SK-N-MC (cell line): ENCODE results near the gene PRLHR.

ENCODE experiments used
- DNase-seq: peaks from one replicate; pipeline ENCODE4 v3.0.0-alpha.2; 2011; ENCODE audit warnings: low read depth, low spot score
- H3K27ac ChIP-seq: fragments of 200-600 bp; sonication (generic); 2 replicates; pipeline ENCODE4 v1.5.1; 2016; ENCODE audit warnings: mixed run types
- H3K36me3 ChIP-seq: fragments of 200-600 bp; sonication (generic); 2 replicates; pipeline ENCODE4 v1.6.1; 2017; ENCODE audit warnings: antibody characterized with exemption, low read length, mixed read lengths; ENCODE audit not compliant: insufficient read depth
- H3K4me3 ChIP-seq: fragments of 200-600 bp; sonication (generic); 2 replicates; pipeline ENCODE4 v1.5.1; 2016
- H3K9ac ChIP-seq: fragments of 200-600 bp; sonication (generic); 2 replicates; pipeline ENCODE4 v1.8.0; 2017; ENCODE audit warnings: mixed run types, mixed read lengths; ENCODE audit not compliant: insufficient read length
- H3K9me3 ChIP-seq: fragments of 200-600 bp; sonication (generic); 2 replicates; pipeline ENCODE4 v1.6.1; 2017; ENCODE audit warnings: low read depth, mild to moderate bottlenecking, antibody characterized with exemption, low read length, moderate library complexity, mixed read lengths
- EZH2 ChIP-seq: fragments of 200-600 bp; sonication (generic); IDR thresholded peaks from one replicate; pipeline ENCODE4 v1.6.1; 2017; ENCODE audit warnings: antibody characterized with exemption
- FOXP2 ChIP-seq: optimal IDR thresholded peaks from 2 replicates; pipeline ENCODE3; 2011; ENCODE audit warnings: mild to moderate bottlenecking, moderate library complexity; ENCODE audit not compliant: insufficient read depth; ENCODE audit errors: extremely low read length, control extremely low read depth
- POLR2AphosphoS5 ChIP-seq: IDR thresholded peaks from 2 replicates; pipeline ENCODE4 v1.6.1; 2012; ENCODE audit warnings: mild to moderate bottlenecking, low read depth, low read length, borderline replicate concordance

The PRLHR gene

DNA sequence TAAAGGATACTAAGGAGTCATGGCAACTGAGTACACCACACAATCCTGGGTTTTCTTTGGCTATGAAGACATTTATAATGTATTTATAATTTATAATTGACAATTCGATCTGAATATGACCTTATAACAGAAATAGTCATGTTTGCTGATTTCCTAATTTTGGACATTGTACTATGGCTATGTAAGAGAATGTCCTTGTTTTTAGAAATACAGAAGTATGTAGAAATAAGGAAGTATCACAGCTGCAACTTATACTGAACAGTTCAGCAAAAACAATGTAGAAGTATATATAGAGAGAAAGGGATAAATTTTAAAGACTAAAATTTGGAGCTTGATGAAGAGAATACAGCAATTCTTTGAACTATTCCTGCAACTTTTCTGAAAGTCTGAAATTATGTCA lies 32.6 kb downstream of the PRLHR start:
- DNase-seq: no peak
- TF ChIP-seq FOXP2 (no peak), EZH2 (no peak), POLR2AphosphoS5 (no peak)

DNA sequence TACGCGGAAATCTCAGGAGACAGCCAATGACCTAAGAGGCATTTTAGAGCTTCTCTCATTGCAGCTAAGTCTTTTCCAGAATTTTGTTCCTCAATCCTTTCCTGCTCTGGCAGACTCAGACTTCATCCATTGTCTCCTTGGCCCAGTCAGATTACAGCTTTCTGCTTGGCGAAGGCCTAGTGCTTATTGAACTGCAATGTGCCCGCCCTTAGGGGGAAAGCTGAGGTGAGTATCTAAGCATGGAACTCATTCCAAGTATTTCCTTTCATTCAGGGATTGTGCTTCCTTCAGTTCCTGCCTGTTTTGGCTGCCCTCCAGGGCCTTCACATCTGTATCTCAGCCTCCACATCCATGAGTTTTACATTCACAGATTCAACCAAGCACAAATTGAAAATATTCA lies 37.5 kb downstream of the PRLHR start:
- Histone ChIP-seq H3K9me3 (no peaks in the 10 kb centered on the region), H3K4me3 (no peak overlapping the region), H3K36me3 (no peaks in the 10 kb centered on the region), H3K27ac (no peak overlapping the region), H3K9ac (no peak overlapping the region)
- TF ChIP-seq POLR2AphosphoS5 (no peak), FOXP2 (no peak), EZH2 (no peak)
- no peak for DNase-seq

More for the DNA sequence above, 32.6 kb downstream of the PRLHR start:
- no peaks in the 10 kb centered on the region for H3K36me3 ChIP-seq
- no peak overlapping the region for H3K4me3 ChIP-seq
- H3K27ac ChIP-seq: no peak overlapping the region
- H3K9ac ChIP-seq: no peak overlapping the region
- no peaks in the 10 kb centered on the region for H3K9me3 ChIP-seq

- no peaks in the 10 kb centered on the region for H3K36me3 ChIP-seq
- DNase-seq: no peak
- TF ChIP-seq EZH2 (no peak), POLR2AphosphoS5 (no peak), FOXP2 (no peak)
- H3K9ac ChIP-seq: no peak overlapping the region
- H3K9me3 ChIP-seq: no peaks in the 10 kb centered on the region
- H3K4me3 ChIP-seq: no peak overlapping the region
- H3K27ac ChIP-seq: no peak overlapping the region
Observed at GRCh38 chr10:118551535-118552100, 43.8 kb downstream of the PRLHR start.

DNA sequence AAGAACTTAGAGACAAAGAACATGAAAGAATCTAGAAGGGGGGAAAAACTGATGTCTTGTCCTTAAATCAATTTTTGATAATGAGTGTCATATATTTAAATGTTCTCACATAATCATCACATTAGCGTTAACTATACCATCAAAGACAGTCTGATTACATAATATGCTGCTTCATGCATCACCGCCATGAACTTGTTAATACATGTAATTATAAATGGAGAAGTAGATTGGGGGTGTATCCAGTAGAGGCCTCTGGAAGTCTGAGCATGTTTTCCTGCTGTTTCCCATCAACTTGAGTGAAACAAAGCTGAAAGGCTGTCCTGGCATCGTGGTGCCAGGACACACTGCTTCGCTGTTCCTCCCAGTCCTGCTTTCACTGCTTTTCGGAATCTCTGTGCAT lies 48.2 kb downstream of the PRLHR start:
- no peak overlapping the region for H3K4me3 ChIP-seq
- no peak overlapping the region for H3K9ac ChIP-seq
- no peak for DNase-seq
- TF ChIP-seq FOXP2 (no peak), EZH2 (no peak), POLR2AphosphoS5 (no peak)
- H3K27ac ChIP-seq: no peak overlapping the region
- no peaks in the 10 kb centered on the region for H3K36me3 ChIP-seq
- no peaks in the 10 kb centered on the region for H3K9me3 ChIP-seq

DNA sequence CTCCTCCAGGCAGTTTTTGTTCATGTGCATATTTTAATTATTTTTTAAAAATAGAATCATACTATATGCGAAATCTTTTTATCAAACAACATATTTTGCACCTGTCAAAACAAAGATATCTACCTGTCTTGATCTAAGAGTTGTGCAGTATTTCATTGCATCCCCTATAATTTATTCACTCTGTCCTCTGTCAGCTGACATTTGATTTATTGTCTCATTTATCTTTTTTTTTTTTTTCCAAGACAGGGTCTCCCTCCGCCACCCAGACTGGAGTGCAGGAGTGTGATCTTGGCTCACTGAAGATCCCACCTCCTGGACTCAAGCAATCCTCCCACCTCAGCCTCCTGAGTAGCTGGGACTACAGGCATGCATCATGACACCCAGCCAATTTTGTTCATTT lies 49.0 kb downstream of the PRLHR start:
- H3K36me3 ChIP-seq: no peaks in the 10 kb centered on the region
- no peak overlapping the region for H3K9ac ChIP-seq
- no peak for TF ChIP-seq FOXP2
- TF ChIP-seq EZH2: no peak
- no peak for TF ChIP-seq POLR2AphosphoS5
- no peak overlapping the region for H3K27ac ChIP-seq
- no peak overlapping the region for H3K4me3 ChIP-seq
- DNase-seq: no peak
- H3K9me3 ChIP-seq: no peaks in the 10 kb centered on the region

GRCh38 chr10:118545381-118545780 lies 50.1 kb downstream of the PRLHR start:
- H3K9me3 ChIP-seq: no peaks in the 10 kb centered on the region
- H3K9ac ChIP-seq: no peak overlapping the region
- no peak overlapping the region for H3K4me3 ChIP-seq
- no peak for DNase-seq
- no peaks in the 10 kb centered on the region for H3K36me3 ChIP-seq
- TF ChIP-seq FOXP2 (no peak), EZH2 (no peak), POLR2AphosphoS5 (no peak)
- H3K27ac ChIP-seq: no peak overlapping the region

DNA sequence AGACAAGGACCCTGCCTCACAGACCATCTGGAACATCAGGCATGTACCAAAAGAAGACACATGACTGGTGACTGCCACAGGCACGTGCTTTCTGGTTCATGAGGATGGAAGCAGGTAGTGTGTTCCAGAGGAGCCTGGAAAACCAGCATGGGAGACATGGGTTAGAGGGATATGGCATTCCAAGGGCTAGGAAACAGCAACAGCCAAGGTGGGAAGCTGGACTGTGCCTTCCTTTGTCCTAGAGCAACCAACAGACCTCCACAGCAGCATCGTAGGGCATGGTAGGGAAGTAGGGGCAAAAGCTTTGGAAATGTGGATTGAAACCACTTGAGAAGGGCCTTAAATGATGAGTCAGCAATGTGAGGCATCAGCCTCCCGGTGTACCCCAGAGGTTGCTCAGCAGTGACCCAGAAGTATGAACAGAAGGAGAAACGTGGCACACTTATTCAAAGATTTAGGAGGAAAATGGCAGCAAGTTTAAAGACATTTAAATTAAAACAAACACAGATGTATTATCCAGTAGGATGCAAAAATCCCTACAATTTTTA lies 51.0 kb downstream of the PRLHR start:
- no peak for DNase-seq

GRCh38 chr10:118543714-118544400 lies 51.6 kb downstream of the PRLHR start:
- Histone ChIP-seq H3K9ac (no peak overlapping the region), H3K36me3 (no peaks in the 10 kb centered on the region), H3K9me3 (no peaks in the 10 kb centered on the region), H3K27ac (no peak overlapping the region), H3K4me3 (no peak overlapping the region)
- TF ChIP-seq POLR2AphosphoS5 (no peak), EZH2 (no peak), FOXP2 (no peak)
- no peak for DNase-seq

More for the DNA sequence above, 51.0 kb downstream of the PRLHR start:
- Histone ChIP-seq H3K27ac (no peak overlapping the region), H3K36me3 (no peaks in the 10 kb centered on the region), H3K9me3 (no peaks in the 10 kb centered on the region), H3K9ac (no peak overlapping the region), H3K4me3 (no peak overlapping the region)
- no peak for TF ChIP-seq POLR2AphosphoS5
- TF ChIP-seq EZH2: no peak
- TF ChIP-seq FOXP2: no peak
